ENCODE results near the gene TNS1.
A peak's percentile ranks its signal among the peaks of the same experiment; 100 is the strongest.

DNA sequence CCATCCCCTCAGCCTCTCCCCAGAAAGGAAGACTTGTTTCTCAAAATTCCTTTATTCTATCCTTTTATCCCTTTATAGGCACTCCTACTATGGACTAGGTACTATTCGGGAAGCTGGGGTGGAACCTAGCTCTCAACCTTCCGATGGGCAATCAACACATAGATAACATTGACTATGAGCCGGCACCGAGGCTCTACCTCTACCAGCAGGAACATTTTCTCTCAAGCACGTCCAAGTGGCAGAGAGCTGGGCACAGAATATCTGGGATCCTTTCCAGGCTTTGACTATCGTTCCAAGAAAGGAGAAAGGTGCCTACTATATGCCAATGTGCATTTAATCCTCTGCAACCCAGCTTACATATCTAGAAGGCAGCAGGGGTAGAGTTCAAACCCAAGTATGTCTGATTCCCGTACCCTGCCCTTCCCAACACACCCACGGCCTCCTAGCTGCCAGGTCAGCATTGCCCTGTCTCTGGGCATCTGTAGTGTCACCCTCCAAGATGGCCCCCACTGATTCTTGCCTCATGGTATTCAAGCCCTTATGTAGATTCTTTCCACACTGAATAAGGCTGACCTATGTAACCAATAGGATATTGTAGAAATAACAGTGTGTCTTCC is 28.3 kb downstream of the TNS1 start:
- TF ChIP-seq, protein P1, sequence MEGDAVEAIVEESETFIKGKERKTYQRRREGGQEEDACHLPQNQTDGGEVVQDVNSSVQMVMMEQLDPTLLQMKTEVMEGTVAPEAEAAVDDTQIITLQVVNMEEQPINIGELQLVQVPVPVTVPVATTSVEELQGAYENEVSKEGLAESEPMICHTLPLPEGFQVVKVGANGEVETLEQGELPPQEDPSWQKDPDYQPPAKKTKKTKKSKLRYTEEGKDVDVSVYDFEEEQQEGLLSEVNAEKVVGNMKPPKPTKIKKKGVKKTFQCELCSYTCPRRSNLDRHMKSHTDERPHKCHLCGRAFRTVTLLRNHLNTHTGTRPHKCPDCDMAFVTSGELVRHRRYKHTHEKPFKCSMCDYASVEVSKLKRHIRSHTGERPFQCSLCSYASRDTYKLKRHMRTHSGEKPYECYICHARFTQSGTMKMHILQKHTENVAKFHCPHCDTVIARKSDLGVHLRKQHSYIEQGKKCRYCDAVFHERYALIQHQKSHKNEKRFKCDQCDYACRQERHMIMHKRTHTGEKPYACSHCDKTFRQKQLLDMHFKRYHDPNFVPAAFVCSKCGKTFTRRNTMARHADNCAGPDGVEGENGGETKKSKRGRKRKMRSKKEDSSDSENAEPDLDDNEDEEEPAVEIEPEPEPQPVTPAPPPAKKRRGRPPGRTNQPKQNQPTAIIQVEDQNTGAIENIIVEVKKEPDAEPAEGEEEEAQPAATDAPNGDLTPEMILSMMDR (IDR thresholded peaks at IDR 0.05), result no peak
- TF ChIP-seq POLR2A (IDR thresholded peaks at IDR 0.05), result peak in 1 of 2 donors; percentile 35

Measured in thyroid gland (tissue), 4 donors.